Activated CD4-positive, CD25-positive, alpha-beta regulatory T cell treated with anti-CD3 and anti-CD28 coated beads, Interleukin-2, amount 50 U/mL, for 16 hours (primary cell): ENCODE data around the gene TXN2.
"Not testable (repeated sequence)": the region's sequence is repeated elsewhere in the genome, so short reads cannot be mapped to it uniquely, and the experiment has no call there.

ENCODE experiments used
- DNase-seq: peaks from one replicate; pipeline ENCODE4 v3.0.0-alpha.2; 2020; ENCODE audit warnings: low read depth, low spot score

TXN2 gene

GRCh38 chr22:36431977-36432376 is 49.5 kb downstream of the TXN2 start:
- DNase-seq = no peak

DNA sequence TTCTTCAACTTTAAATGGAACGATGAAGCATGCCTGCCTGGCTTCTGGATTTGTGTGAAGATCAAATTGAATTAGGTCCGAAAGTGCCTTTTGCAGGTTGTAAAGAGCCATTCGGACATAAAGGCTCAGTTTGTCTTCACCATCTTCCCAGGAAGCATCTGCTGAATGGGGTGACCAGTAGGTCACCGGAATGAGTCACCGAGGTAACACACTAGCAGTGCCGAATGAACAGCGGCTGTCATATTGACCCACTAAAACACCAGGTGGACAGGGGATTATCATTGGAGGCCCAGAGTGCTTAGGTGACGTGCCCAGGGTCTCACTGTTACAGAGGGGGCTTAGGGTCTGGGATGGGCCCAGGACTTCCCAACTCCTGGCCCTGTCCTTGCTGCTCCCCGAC is 50.6 kb downstream of the TXN2 start:
- no peak for DNase-seq

- DNase-seq = not testable (repeated sequence)
These were observed 53.5 kb downstream of the TXN2 start for GRCh38 chr22:36427952-36428351.

GRCh38 chr22:36425977-36426523 is 55.4 kb downstream of the TXN2 start:
- no peak for DNase-seq

DNA sequence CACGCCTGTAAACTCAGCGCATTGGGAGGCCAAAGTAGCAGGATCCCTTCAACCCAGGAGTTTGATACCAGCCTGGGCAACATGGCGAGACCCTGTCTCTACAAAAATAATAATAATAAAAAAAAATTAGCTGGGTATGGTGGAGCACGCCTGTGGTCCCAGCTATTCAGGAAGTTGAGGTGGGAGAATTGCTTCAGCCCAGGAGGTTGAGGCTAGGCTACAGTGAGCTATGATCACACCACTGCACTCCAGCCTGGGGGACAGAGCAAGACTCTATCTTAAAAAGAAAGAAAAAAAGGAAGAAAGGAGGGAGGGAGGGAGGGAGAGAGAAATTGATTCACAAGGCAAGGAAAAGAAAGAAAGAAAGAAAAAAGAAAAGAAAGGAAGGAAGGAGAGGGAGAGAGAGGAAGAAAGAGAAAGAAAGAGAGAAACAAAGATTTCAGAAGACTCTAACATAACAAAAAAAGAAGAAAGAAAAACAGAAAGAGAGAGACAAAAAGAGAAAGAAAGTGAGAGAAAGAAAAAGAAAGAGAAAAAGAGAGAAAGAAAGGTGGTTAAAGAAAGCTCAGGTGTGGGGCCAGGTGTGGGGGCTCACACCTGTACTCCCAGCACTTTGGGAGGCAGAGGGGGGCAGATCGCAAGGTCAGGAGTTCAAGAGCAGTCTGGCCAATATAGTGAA is 56.4 kb downstream of the TXN2 start:
- DNase-seq = no peak

DNA sequence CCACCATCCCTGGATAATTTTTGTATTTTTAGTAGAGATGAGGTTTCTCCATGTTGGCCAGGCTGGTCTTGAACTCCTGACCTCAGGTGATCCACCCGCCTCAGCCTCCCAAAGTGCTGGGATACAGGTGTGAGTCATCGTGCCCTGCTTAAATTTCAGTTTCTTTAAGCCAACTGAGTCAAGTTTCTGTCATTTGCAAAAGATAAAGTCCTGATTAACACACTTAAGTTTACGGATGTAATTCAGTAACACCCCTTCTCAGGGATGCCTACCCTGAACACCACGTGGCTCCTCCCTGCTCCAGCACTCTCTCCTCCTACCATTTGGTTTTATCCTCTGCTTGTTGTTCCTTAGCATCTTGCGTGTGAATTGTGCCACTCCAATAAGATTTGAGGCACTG is 57.0 kb downstream of the TXN2 start:
- DNase-seq = not testable (repeated sequence)

GRCh38 chr22:36423461-36424404 is 57.7 kb downstream of the TXN2 start:
- DNase-seq = no peak

DNA sequence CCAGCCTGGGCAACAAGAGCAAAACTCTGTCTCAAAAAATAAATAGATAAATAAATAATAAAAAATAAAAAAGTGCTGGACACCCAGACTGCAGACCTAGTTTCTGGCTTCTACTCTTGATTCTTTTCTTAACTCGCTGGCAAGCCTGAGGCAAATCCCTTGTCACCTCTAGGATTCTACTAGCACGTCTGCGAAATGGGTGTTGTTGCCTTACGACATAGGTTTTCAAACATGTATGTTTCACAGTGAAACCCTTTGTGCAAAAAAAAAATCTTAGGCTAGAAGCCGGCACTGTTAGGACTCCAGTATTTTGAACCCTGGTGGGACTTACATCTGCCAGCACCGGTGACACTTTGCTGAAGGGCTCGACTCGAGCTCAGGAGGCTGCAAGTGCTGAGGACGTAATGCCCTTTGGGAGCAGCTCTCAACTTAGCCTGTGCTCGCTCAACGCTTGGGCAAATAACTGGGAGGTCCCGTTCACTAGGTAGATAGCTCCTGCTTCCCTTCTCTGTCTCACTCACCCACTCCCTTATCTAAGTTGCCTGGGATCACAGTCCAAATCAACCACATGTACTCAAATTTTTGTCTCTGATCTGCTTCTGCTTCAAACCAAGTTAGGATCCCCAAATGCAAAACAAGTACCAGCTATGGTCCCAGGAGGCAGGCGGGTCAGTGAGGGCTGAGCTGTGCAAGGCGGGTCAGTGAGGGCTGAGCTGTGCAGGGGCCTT is 59.0 kb downstream of the TXN2 start:
- DNase-seq = no peak

DNA sequence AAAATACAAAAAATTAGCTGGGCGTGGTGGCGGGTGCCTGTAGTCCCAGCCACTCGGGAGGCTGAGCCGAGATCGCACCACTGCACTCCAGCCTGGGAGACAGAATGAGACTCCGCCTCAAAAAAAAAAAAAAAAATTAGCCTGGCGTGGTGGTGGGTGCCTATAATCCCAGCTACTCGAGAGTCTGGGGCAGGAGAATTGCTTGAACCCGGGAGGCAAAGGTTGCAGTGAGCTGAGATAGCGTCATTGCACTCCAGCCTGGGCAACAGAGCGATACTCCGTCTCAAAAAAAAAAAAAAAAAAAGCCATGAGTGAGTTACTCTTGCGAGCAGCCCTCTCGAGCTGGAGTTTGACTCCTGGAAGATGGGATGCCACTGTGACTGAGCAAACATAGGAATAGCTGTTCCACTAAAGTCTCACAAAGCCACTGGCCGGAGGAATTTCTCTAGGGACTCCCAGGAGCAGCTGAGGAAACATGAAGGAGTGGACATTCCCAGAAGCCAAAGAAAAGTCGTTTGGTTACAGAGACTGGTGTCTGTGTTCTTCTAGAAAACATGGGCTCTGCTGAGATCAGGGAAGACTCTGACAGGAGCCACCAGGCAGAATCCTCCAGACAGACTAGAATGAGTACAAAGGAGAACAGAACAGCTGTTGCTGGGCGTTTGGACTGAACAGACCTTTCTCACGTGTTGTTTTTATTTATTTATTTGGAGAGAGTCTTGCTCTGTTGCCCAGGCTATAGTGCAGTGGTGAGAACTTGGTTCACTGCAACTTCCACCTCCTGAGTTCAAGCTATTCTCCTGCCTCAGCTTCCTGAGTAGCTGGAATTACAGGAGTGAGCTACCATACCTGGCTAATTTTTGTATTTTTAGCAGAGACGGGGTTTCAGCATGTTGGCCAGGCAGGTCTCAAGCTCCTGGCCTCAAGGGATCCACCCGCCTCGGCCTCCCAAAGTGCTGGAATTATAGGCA is 61.2 kb downstream of the TXN2 start:
- no peak for DNase-seq

- DNase-seq = no peak
These were observed 62.1 kb downstream of the TXN2 start for GRCh38 chr22:36419177-36419911.

DNA sequence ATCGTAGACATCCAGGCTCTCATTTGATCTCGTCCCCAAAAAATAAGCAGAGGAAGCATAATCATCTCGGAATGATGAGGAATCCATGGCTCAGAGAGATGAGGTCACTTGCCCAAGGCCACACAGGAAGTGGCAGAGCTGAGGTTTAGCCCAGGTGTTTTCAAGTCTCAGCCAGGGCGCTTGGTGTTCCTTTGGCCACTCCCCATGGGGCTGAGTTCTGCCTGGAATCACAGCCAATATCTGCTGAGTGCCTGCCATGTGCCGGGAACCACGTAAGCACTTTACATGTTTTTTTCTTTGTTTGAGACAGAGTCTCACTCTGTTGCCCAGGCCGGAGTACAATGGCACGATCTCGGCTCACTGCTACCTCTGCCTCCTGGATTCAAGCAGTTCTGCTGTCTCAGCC is 64.2 kb downstream of the TXN2 start:
- DNase-seq = no peak
